CD4-positive, alpha-beta T cell treated with Interleukin-1 beta for 1 hour (primary cell): Measurements from ENCODE around the gene SALL4.
"Not testable (repeated sequence)": the region's sequence is repeated elsewhere in the genome, so short reads cannot be mapped to it uniquely, and the experiment has no call there.

ENCODE experiments used
- DNase-seq, 2 donors: peaks; one replicate each; pipeline ENCODE4 v3.0.0-alpha.2; 2020 to 2022

Gene SALL4

DNA sequence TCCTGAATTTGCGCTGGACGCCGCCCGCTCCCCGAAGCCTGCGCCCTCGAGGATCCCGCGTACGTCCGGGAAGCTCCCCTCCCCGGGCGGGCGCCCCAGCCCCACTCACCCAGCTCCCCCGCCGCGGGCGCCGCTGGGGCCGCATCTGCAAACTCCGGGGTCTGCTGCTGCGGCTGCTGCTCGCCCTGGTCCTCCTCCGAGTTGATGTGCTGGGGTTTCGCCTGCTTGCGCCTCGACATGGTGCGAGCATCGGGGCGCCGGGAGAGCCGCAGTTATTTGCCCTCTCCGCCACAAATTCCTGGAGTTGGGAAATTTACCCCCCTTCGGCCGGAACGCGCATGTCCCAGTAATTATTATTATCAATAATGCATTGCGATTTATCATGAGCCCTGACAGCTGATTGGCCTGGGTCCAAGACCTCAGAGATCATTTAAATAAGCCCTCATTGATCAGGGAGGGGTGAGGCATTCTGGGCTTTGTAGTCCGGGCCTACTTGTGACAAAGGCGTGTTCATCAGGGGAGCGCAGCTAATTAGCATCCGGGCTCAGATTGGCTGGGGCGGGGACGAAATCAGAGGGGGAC is at the start of gene SALL4:
TSS of gene SALL4 (minus strand) at position 352 of the 582 bp plus-strand sequence. CDS start at position 239, 113 bp downstream.
- no peak for DNase-seq

DNA sequence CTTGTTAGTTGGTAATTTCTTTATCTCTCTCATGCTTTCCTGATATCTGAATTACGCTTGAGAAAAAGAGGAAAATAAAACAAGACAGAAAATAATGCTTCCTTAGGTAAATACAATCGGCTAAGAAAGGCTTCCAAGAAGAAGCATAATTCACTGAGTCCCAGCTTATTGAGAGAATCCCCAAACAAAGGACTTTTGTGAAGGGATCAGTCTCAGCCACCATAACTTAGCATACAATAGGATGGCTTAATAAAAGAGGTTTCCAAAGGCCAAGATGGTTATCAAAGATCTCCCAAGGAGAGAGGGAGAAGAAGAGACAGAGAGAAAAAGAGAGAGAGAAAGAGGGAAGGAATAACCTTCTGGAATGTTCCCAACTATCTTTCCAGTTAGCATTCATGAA is 46.0 kb upstream of the SALL4 start:
- no peak for DNase-seq

DNA sequence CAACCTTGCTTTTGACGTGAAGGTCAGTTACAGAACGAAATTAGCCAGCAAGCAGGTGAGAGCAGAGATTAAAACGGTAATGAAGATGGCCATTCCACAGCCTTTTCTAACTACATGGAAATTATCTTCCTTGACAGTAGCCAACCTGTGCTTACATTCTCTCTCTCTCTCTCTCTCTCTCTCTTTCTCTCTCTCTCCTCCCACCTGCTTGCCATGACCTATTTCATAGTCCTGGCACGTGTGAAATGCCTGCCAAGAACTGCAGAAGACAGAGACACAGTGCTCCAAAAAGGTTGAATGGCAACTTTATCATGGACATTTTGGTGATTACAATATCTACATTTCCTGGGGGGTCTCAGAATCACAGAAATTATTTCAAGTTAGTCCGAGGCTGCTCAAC is 38.5 kb upstream of the SALL4 start:
- DNase-seq, result no peak

DNA sequence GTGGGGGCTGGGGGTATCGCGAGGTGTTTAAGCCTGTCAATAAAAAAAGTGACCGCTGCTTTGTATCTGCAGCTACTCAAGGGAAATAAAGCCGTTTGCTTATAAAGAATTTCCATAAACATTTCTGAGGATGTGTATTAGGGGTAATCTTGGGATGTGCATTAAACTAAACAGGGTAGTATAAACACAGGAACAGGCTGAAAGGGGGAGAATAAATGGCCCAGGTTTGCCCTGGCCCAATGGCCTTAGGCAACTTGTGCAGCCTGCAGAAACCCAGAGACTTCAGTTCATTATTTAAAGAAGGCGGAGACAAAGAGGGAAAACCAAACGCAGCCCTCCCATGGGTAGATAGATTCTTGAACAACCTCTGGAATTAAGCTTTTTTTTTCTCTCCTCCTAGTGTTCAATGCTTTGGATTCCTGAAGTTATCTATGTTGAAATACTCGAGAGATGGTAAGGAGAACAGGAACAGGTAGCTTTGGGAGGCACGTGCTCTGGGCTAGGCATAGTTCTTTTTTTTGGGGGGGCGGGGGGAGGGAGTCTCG is 35.6 kb upstream of the SALL4 start:
- no peak for DNase-seq

DNA sequence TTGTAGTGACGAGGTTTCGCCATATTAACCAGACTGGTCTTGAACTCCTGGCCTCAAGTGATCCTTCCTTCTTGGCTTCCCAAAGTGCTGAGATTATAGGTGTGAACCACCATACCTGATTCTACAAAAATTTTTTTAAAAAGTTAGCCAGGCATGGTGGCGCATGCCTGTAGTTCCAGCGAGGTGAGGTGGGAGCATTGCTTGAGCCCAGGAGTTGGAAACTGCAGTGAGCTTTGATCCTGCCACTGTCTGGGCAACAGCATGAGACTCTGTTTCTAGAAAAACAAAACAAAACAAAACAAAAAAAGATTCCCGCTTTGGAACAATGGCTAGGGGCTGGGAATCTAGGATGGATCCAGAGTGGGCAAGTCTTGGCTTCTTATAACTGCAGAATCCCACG is 35.1 kb upstream of the SALL4 start:
- DNase-seq, result no peak

DNA sequence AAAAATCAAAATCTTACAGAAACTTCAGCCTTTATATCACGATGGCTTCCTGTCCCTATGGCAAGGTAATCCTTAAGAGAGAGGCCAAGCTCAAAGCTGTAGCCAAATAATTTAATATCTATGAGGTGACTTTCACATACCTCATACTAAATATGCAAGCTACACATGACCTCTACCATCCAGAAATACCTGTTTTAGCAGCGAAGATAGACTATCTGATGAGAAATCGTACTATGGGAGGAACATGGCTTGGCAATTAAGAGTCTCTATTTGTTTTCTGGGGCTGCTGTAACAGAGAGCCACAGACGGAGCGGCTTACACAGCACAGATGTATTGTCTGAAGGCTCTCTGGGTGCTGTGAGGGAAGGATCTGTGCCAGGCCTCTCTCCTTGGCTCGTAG is 31.0 kb upstream of the SALL4 start:
- no peak for DNase-seq

DNA sequence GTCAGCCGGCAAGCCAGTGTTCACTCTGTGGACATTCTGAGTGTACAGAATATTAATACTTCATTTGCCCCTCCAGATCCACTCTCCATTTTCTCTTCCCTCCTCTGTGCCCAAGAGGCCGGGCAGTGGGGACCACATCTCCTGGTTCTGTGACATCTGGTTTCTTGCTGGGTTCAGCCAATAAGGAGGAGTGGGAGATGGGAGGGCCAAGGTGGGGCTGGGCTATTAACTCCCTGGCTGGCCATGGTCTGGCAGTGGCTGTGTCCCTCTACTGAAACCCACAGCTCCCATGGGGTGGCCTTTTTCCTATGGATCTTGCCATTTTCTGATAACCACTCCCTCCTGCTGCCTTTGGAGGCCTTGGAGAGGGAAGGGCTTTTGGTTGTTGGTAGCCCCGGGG is 30.0 kb upstream of the SALL4 start:
- no peak for DNase-seq

DNA sequence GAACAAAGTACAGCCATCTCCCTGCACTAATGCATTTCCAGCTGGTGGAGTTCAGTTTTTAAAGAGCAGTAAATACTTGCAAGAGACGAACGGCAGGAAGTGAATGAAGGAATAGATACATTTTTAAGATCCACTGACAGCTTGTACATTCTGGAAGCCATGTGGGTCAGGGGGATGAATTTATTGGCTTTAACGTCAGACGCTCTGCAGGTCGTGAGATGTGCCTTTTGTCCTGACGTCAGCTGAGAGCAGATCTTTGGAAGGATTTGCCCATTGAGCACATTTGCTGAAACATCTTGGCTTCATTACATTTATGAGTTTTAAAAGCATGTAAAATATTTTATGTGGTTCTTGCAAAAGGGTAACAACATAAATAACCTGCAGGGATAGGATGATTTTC is 29.5 kb upstream of the SALL4 start:
- DNase-seq, result no peak

DNA sequence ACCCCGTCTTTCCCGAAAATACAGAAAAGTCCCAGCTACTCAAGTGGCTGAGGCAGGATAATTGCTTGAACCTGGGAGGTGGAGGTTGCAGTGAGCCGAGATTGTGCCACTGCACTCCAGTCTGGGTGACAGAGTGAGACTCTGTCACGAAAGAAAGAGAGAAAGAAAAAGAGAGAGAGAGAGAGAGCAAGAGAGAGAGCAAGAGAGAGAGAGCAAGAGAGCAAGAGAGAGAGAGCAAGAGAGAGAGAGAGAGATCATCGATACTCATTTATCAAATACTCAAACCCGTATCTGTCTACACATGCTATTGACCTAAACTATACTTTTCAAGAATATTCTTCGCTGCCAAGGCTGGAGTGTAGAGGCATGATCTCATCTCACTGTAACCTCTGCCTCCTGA is 28.2 kb upstream of the SALL4 start:
- DNase-seq, result no peak

DNA sequence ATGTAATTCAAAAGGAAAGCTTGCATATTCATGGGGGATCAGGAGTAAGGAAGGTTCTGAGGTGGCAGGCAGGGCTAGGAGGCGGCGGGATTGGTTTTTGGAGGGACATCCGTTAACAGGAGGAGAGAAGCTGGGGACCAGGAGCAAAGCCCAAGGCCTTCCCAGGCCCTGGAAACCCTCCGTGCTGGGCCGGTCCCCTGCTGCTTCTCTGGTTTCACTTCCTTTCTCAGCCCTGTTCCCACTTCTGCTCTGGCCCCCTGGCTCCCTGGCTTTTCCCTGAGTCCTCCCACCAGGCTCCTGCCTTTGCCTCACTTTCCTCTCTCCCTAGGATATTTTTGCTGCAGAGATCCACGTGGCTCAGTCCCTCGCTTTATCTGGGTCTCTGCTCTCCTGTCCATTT is 26.4 kb upstream of the SALL4 start:
- DNase-seq, result no peak

DNA sequence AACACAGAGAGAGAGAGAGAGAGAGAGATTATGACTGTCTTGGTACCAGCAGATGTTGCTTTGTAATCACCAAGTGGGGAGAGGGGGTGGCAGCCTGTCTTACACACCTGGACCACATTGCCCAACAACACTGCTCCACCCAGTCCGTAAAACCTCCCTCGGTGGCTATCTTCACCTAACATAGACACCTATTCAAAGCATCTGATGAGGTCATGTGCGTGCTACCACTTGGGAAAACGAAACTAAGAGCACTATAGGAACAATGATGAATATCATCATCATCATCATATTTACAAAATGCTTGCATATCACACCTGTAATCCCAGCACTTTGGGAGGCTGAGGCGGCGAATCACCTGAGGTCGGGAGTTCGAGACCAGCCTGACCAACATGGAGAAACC is 24.1 kb upstream of the SALL4 start:
- no peak for DNase-seq

DNA sequence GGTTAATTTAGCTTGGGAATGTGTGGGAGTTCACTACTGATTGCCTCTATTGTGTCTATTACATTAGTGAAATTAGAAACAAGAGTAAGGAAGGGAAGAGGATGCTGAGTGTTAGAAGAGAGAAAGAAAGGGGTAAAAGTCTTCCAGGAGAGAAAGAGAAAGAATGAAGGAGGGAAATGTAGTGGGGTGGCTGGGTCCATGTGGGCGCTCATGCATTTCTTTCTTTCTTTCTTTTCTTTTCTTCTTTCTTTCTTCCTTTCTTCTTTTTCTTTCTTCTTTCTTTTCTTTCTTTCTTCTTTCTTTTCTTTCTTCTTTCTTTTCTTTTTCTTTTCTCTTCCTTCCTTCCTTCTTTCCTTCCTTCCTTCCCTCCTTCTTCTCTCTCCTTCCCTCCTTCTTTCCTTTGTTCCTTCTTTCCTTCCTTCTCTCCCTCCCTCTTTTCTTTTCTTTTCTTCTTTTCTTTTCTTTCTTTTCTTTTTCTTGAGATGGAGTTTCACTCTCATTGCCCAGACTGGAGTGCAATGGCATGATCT is 16.2 kb upstream of the SALL4 start:
- no peak for DNase-seq

DNA sequence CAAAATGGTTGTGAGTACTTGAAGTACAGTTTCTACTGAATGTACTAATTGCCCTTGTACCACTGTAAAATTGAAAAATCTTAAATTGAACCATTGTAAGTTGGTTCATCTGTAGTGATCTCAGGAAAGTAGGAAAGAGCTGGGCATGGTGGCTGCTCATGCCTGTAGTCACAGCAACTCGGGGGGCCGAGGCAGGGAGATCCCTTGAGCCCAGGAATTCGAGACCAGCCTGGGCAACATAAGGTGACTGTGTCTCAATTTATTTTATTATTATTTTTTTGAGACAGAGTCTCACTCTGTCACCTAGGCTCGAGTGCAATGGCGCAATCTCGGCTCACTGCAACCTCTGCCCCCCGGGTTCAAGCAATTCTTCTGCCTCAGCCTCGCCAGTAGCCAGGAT is 14.5 kb upstream of the SALL4 start:
- not testable (repeated sequence) for DNase-seq

DNA sequence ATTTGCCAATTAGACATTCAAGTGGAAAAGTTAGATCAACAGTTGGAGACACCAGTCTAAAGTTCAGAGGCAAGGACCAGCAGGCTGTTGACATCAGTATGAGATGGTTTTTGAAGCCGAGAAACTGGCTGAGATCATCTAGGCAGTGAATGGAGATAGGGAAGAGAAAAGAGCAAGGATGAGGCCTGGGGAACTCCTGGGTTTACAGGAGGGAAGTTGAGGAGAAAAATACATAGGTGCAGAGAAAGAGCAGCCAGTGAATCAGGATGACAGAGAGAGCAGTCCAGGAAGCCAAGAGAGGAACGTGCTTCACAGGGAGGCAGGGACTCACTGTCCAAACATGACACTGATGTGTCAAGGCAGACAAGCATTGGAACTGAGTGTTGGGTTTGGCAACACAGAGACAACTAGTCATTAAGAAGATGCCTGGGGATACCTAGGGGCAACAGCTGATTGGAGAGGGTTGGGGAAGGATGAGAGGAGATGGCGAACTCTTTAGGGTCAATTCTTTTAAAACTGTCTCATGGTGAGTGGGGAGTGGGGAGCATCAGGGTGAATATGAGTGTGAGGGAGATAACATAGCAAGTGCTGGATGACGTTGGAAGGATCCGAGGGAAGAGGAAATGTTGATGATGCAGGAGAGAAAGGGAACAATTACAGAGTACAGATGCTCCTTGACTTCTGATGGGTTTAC is 13.2 kb upstream of the SALL4 start:
- no peak for DNase-seq

DNA sequence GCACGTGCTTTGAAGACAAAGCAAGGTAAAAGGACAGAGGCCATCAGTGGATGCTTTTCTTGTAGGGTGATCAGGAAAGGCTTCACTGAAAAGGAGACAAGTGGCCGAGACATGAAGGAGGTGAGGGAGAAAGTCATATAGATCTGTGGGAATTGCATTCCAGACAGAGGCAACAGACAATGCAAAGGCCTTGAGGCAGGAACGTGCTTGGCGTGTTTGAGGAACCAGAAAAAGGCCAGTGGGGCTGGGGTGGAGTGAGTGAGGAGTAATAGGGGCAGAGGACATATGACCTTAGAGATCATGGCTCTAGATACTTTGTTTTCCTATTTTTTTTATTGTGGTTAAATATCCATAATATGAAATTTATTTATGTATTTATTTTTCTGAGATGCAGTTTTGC is 10.5 kb upstream of the SALL4 start:
- no peak for DNase-seq

DNA sequence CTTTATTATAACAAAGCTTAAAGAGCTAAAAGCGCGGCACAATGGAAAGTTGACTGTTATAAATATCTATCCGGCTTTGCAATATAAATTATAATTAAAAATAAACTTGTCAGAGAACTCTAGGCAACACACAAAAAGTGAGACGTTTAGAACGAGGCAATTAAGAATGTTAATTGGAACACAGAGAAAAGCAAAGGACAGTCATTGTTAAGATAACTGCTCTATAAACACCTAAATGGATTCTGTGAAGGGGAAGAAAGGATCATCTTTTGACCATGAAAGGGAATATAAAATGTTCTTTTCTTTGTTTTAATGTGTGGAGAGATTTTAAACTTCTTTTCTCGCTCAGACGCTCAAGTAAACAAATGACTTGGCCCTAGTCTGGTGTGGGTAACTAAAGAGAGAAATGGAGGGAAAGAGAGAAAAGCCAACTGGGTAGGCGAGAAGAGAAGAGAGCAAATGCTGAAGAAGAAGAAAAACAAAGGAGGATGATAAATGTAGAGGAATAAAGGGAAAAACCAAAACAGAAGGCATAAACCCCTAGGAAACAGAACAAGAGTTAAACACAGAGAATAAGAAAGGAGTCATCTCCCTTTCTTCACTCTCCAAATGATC is 9.3 kb upstream of the SALL4 start:
- no peak for DNase-seq

DNA sequence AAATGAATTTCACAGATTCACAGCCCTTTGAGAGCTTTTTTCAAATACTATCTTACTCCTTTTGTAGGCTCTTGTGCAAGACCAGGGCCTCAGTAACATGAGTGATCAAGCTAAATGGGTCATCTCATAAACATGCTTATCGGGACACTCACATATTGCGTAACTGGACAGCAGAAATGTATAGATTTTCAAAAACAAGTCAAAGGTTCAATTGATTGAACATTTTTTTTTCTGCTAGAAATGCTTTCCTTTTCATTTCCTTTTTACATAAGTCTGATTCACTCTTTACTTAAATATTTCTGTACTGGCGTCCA is 8.7 kb upstream of the SALL4 start:
- no peak for DNase-seq

DNA sequence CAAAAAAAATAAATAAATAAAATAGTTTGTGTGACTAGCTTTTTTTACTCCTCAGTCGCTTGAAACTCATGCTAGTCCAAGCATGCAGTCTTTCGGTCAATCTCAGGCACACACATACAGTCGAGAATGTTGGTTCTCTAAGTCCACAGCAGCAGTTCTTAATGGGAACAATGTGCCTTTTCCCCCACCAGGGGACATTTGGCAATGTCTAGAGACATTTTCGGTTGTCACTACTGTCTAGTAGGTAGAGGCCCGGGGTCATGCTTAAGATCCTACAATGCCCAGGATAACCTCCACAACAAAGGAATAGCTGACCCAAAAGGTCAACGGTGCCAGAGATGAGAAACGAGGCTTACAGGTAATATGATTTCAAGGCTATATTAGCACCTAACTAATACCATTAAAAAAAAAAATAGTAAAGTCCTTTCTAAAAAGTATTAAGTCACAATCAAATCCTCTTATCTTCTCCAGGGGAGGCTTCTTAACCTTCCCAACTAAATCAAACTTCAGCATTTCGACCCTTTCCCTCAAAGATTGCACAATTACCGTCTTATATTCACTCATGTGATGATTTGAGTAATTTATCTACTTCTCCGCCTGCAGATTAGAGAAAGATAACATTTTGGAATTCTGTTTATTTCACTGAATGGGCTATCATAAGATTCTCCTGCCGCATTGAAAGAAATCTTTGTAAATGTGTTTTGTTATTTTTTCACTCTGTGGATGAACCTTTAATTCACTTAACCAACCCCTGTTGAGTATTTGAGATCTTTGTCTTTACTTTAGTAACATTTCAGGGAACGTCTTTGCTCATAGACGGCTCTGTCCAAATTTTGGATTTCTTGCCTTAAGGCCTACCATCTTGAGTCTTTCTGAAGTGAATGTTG is 8.1 kb upstream of the SALL4 start:
- no peak for DNase-seq

DNA sequence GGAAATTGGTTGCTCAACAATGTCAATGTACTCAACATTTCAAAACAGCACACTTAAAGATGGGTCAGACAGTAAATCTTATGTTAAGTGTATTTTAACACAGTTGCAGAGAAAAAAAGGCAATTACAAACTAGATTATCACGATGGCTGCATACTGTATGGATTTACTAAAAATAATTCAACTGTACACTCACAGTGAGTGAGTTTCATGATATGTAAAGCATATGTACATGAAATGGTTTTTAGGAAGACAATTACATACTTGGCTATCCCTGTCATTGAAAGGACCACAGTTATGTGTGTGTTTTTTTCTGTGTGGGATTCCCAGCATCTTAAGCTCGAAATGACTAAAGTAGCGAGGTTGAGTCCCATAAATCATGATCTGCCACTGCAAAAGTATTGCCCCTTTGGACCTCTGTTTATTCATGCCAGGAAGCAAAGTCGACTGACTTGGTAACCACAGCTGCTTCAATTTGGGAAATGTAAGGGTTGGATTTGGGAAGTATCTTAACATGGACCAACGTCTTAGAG is 5.5 kb upstream of the SALL4 start:
- DNase-seq, result no peak

DNA sequence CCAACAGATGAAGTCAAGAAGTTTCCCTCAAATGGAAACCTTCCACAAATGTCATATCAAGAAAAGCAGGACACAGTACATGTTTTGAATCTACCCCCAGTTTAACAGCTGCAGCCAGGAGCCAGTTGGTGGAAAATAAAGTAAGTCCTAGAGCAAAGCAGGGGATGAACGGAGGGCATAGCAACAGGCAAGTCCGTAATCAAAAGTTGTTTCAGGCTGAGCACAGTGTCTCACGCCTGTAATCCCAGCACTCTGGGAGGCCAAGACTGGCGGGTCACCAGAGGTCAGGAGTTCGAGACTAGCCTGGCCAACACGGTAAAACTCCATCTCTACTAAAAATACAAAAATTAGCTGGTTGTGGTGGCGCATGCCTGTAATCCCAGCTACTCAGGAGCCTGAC is 2.4 kb upstream of the SALL4 start:
- no peak for DNase-seq

DNA sequence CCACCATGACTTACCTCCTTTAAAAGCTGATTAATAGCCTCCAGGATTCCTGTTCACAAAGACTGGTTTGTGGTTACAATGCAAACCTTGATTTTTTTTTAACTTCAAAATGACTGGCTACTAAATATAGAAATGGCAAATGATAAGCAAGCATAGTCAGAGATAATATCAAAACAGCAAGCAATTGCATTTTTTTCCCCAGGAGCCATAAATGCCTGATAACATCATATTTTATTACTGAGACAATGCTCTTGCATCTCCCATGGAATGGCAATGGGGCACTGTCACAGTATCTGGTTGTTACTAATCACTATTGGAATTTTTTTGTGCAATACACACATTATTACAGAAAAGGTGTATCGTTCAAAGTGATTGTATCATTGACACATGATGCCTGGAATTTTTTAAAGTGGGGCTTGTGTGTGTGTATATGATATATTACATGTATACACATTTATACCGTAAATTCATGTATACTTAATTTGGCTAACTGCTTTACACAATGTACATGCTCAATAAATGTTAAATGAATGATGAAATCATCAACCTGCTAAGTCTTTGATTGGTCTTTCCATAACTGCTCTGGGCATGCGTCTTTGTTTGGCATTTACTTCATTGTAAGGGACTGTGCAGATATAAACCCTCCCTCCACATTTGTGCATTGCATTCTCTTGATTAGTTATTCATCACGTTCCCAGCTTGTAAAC is 980 bp upstream of the SALL4 start:
- no peak for DNase-seq

DNA sequence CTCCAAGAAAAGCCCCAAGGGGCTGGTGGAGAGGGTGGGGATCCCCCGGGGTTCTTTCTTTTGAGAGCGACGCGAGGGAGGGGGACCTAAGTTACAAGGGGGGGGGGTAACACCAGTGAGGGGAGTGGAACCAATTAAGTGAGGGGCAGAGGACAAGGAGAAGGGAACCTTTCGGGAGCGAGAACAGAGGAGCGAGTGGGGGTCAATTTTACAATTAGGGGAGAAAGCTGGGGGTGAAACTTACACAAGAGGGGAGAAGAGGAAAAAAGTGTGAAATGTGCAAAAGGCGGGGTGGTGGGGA is 548 bp downstream of the SALL4 start:
- no peak for DNase-seq
